Measurements from ENCODE around the gene ITGB5.

The ITGB5 gene

GRCh38 chr3:124850633-124851032 is 36.5 kb downstream of the ITGB5 start:
- DNase-seq (ENCODE audit: extremely low read depth, low read depth) = no peak
- TF ChIP-seq CTCF (IDR thresholded peaks at IDR 0.05; ENCODE audit: low read depth, low read length) = peak; percentile 16

GRCh38 chr3:124850212-124850611 is 37.0 kb downstream of the ITGB5 start:
- no peak for DNase-seq (ENCODE audit: extremely low read depth, low read depth)
- TF ChIP-seq CTCF (IDR thresholded peaks at IDR 0.05; ENCODE audit: low read depth, low read length) = no peak

- TF ChIP-seq CTCF (IDR thresholded peaks at IDR 0.05; ENCODE audit: low read depth, low read length) = no peak
Measured at GRCh38 chr3:124848300-124848699, 38.9 kb downstream of the ITGB5 start.

GRCh38 chr3:124847863-124848262 is 39.3 kb downstream of the ITGB5 start:
- DNase-seq (ENCODE audit: extremely low read depth, low read depth) = no peak
- TF ChIP-seq CTCF (IDR thresholded peaks at IDR 0.05; ENCODE audit: low read depth, low read length) = no peak

More at GRCh38 chr3:124848300-124848699, 38.9 kb downstream of the ITGB5 start:
- DNase-seq (ENCODE audit: extremely low read depth, low read depth) = no peak

GRCh38 chr3:124847051-124847450 is 40.1 kb downstream of the ITGB5 start:
- no peak for DNase-seq (ENCODE audit: extremely low read depth, low read depth)
- no peak for TF ChIP-seq CTCF (IDR thresholded peaks at IDR 0.05; ENCODE audit: low read depth, low read length)

- no peak for DNase-seq (ENCODE audit: extremely low read depth, low read depth)
- no peak for TF ChIP-seq CTCF (IDR thresholded peaks at IDR 0.05; ENCODE audit: low read depth, low read length)
Measured at GRCh38 chr3:124846189-124846588, 41.0 kb downstream of the ITGB5 start.

- no peak for TF ChIP-seq CTCF (IDR thresholded peaks at IDR 0.05; ENCODE audit: low read depth, low read length)
- peak; percentile 76 for DNase-seq (ENCODE audit: extremely low read depth, low read depth)
Measured at GRCh38 chr3:124845406-124845805, 41.8 kb downstream of the ITGB5 start.
